ENCODE results near the gene RNGTT.

The RNGTT gene

DNA sequence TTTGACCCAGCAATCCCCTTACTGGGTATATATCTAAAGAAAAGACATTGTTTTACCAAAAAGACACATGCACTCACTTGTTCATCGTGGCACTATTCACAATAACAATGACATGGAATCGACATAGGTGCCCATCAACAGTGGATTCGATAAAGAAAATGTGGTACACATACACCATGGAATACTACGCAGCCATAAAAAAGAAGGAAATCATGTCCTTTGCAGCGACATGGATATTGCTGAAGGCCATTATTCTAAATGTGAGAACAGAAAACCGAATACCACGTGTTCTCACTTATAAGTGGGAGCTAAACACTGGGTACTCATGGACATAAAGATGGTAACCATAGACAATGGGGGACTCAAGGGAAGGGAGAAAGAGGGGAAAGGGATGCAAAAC, 222.3 kb downstream of the RNGTT start:
- no peak for TF ChIP-seq EZH2phosphoT487 (IDR thresholded peaks at IDR 0.05; ENCODE audit: borderline replicate concordance)
- TF ChIP-seq, protein P1, sequence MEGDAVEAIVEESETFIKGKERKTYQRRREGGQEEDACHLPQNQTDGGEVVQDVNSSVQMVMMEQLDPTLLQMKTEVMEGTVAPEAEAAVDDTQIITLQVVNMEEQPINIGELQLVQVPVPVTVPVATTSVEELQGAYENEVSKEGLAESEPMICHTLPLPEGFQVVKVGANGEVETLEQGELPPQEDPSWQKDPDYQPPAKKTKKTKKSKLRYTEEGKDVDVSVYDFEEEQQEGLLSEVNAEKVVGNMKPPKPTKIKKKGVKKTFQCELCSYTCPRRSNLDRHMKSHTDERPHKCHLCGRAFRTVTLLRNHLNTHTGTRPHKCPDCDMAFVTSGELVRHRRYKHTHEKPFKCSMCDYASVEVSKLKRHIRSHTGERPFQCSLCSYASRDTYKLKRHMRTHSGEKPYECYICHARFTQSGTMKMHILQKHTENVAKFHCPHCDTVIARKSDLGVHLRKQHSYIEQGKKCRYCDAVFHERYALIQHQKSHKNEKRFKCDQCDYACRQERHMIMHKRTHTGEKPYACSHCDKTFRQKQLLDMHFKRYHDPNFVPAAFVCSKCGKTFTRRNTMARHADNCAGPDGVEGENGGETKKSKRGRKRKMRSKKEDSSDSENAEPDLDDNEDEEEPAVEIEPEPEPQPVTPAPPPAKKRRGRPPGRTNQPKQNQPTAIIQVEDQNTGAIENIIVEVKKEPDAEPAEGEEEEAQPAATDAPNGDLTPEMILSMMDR (conservative IDR thresholded peaks at IDR 0.05; ENCODE audit: low read length), result no peak
- Histone ChIP-seq H3K36me3 (ENCODE audit: insufficient read depth, low read length) (peaks cover 4% of the 10 kb centered on the region; the same call in 1 of the 2 replicates), H3K9ac (ENCODE audit: low read depth, low read length, poor library complexity, severe bottlenecking) (no peak overlapping the region), H3K9me3 (ENCODE audit: insufficient read depth, low read depth, low read length) (no peaks in the 10 kb centered on the region), H3K4me2 (ENCODE audit: low read depth, low read length, poor library complexity, severe bottlenecking) (no peak overlapping the region), H3K79me2 (ENCODE audit: insufficient read depth, low read length) (no peaks in the 10 kb centered on the region), H3K4me1 (ENCODE audit: insufficient read depth, low read length, poor library complexity, severe bottlenecking) (peaks cover 4% of the 10 kb centered on the region), H2AFZ (ENCODE audit: low read length) (no peak overlapping the region), H3K4me3 (ENCODE audit: low read length, poor library complexity, severe bottlenecking) (no peak overlapping the region), H3K27me3 (ENCODE audit: insufficient read depth, low read length, poor library complexity, severe bottlenecking) (no peaks in the 10 kb centered on the region), H3F3A (ENCODE audit: low read depth) (no peaks in the 10 kb centered on the region), H3K9me2 (replicated peaks; ENCODE audit: low read depth, low read length) (no peaks in the 10 kb centered on the region), H4K20me1 (ENCODE audit: insufficient read depth, low read length, poor library complexity, severe bottlenecking) (no peaks in the 10 kb centered on the region)

DNA sequence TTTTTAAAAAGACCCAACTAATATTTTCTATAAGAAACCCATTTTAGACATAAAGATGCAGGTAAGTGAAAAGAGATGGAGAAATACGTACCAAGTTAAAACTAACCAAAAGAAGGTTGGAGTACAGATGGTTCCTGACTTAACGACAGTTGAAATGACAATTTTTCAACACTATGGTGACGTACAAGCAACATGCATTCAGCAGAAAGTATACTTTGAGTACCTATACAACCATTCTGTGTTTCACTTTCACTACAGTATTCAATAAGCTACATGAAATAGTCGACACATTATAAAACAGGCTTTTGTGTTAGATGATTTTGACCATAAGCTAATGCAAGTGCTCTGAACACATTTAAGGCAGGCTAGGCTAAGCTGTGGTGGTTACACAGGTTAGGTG, 228.9 kb downstream of the RNGTT start:
- Histone ChIP-seq H4K20me1 (ENCODE audit: insufficient read depth, low read length, poor library complexity, severe bottlenecking) (no peaks in the 10 kb centered on the region), H2AFZ (ENCODE audit: low read length) (no peak overlapping the region), H3K27me3 (ENCODE audit: insufficient read depth, low read length, poor library complexity, severe bottlenecking) (no peaks in the 10 kb centered on the region), H3F3A (ENCODE audit: low read depth) (no peaks in the 10 kb centered on the region), H3K9me2 (replicated peaks; ENCODE audit: low read depth, low read length) (no peaks in the 10 kb centered on the region), H3K4me3 (ENCODE audit: low read length, poor library complexity, severe bottlenecking) (no peak overlapping the region), H3K4me1 (ENCODE audit: insufficient read depth, low read length, poor library complexity, severe bottlenecking) (no peaks in the 10 kb centered on the region), H3K4me2 (ENCODE audit: low read depth, low read length, poor library complexity, severe bottlenecking) (no peak overlapping the region), H3K79me2 (ENCODE audit: insufficient read depth, low read length) (no peaks in the 10 kb centered on the region), H3K9ac (ENCODE audit: low read depth, low read length, poor library complexity, severe bottlenecking) (no peak overlapping the region), H3K36me3 (ENCODE audit: insufficient read depth, low read length) (peaks cover 4% of the 10 kb centered on the region; the same call in 1 of the 2 replicates), H3K9me3 (ENCODE audit: insufficient read depth, low read depth, low read length) (no peaks in the 10 kb centered on the region)
- TF ChIP-seq, protein P1 (conservative IDR thresholded peaks at IDR 0.05; ENCODE audit: low read length), result no peak
- TF ChIP-seq EZH2phosphoT487 (IDR thresholded peaks at IDR 0.05; ENCODE audit: borderline replicate concordance), result no peak

DNA sequence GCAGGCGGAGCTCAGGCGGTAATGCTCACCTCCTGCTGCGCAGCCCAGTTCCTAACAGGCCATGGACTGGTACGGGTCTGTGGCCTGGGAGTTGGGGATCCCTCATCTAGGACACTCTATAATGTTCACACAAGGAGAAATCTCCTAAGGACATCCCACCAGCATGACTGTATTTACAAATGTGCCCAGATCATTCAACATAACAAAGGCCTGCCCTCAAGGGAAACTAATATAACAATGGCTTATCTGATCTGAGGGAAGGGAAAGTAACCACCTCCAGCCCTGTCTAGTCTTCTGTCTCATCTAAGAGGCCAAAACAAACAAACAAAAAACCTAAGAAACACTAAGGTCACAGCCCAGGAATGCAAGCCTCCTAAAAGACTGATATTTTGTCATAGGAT, 232.8 kb downstream of the RNGTT start:
- Histone ChIP-seq H3K4me1 (ENCODE audit: insufficient read depth, low read length, poor library complexity, severe bottlenecking) (peaks cover 4% of the 10 kb centered on the region), H3K9ac (ENCODE audit: low read depth, low read length, poor library complexity, severe bottlenecking) (no peak overlapping the region), H3K9me3 (ENCODE audit: insufficient read depth, low read depth, low read length) (no peaks in the 10 kb centered on the region), H3K9me2 (replicated peaks; ENCODE audit: low read depth, low read length) (no peaks in the 10 kb centered on the region), H3K27me3 (ENCODE audit: insufficient read depth, low read length, poor library complexity, severe bottlenecking) (no peaks in the 10 kb centered on the region), H3K4me3 (ENCODE audit: low read length, poor library complexity, severe bottlenecking) (no peak overlapping the region), H3K36me3 (ENCODE audit: insufficient read depth, low read length) (no peaks in the 10 kb centered on the region), H2AFZ (ENCODE audit: low read length) (no peak overlapping the region), H3K4me2 (ENCODE audit: low read depth, low read length, poor library complexity, severe bottlenecking) (no peak overlapping the region), H3K79me2 (ENCODE audit: insufficient read depth, low read length) (no peaks in the 10 kb centered on the region), H4K20me1 (ENCODE audit: insufficient read depth, low read length, poor library complexity, severe bottlenecking) (no peaks in the 10 kb centered on the region), H3F3A (ENCODE audit: low read depth) (no peaks in the 10 kb centered on the region)
- no peak for TF ChIP-seq EZH2phosphoT487 (IDR thresholded peaks at IDR 0.05; ENCODE audit: borderline replicate concordance)
- TF ChIP-seq, protein P1 (conservative IDR thresholded peaks at IDR 0.05; ENCODE audit: low read length), result no peak

Measured in Loucy (cell line).